A673 (cell line): ENCODE data around the gene AOX1.

Experiments
- EZH2 ChIP-seq: fragments of 200-600 bp; sonication (generic); IDR thresholded peaks from 2 replicates; pipeline ENCODE4 v1.6.1; 2017; ENCODE audit warnings: borderline replicate concordance, low read depth, mild to moderate bottlenecking, mixed read lengths, antibody characterized with exemption, low read length; ENCODE audit not compliant: poor library complexity, severe bottlenecking
- TF ChIP-seq, protein P1 (sequence below): fragments of 300-800, 200-600 bp; sonication (generic); conservative IDR thresholded peaks from 2 replicates; pipeline ENCODE4 v1.5.1; 2017; ENCODE audit warnings: low read depth, mild to moderate bottlenecking, antibody characterized with exemption, low read length, moderate library complexity, mixed read lengths

DNA sequence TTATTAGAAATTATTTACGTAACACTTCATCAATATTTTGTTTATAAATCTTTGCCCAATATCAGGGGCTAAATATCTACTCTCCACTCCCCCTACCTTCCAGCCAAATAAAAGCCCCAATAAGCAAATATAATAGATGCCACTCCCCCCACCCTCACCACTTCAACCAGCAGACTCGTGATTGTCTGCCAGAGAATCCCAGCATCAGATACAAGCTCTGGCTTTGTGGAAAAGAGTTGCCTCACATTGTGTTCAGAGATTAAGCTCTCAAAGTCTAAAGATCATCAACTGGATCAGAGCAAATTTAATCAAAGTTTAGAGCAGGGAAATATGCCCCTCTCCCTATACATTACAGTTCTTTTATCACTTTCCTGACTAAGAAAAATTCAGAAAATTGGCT, 39.5 kb downstream of the AOX1 start:
- TF ChIP-seq, protein P1, sequence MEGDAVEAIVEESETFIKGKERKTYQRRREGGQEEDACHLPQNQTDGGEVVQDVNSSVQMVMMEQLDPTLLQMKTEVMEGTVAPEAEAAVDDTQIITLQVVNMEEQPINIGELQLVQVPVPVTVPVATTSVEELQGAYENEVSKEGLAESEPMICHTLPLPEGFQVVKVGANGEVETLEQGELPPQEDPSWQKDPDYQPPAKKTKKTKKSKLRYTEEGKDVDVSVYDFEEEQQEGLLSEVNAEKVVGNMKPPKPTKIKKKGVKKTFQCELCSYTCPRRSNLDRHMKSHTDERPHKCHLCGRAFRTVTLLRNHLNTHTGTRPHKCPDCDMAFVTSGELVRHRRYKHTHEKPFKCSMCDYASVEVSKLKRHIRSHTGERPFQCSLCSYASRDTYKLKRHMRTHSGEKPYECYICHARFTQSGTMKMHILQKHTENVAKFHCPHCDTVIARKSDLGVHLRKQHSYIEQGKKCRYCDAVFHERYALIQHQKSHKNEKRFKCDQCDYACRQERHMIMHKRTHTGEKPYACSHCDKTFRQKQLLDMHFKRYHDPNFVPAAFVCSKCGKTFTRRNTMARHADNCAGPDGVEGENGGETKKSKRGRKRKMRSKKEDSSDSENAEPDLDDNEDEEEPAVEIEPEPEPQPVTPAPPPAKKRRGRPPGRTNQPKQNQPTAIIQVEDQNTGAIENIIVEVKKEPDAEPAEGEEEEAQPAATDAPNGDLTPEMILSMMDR, result no peak
- no peak for TF ChIP-seq EZH2
